OCI-LY1 (cell line): ENCODE data around the gene GAD1.

Experiments used
- H2AFZ ChIP-seq: fragments of 200-600 bp; sonication (generic), shearing (Covaris generic); 2 replicates; pipeline ENCODE4 v1.6.0; 2014; ENCODE audit warnings: antibody characterized with exemption, mild to moderate bottlenecking, low read length
- H3F3A ChIP-seq: fragments of 200-600 bp; sonication (generic), shearing (Covaris generic); 2 replicates; pipeline ENCODE4 v1.6.0; 2014; ENCODE audit warnings: mild to moderate bottlenecking, antibody characterized with exemption, low read length, moderate library complexity; ENCODE audit not compliant: insufficient read depth
- H3K27ac ChIP-seq: fragments of 200-600 bp; sonication (generic); 2 replicates; pipeline ENCODE4 v1.5.1; 2014; ENCODE audit warnings: low read length, mixed run types, mild to moderate bottlenecking, low read depth; ENCODE audit not compliant: poor library complexity, severe bottlenecking
- H3K27me3 ChIP-seq: fragments of 200-600 bp; sonication (generic); 2 replicates; pipeline ENCODE4 v1.6.0; 2014; ENCODE audit warnings: antibody characterized with exemption, mild to moderate bottlenecking, low read length, moderate library complexity; ENCODE audit not compliant: insufficient read depth
- H3K36me3 ChIP-seq: fragments of 200-600 bp; sonication (generic); 2 replicates; pipeline ENCODE4 v1.6.1; 2014; ENCODE audit warnings: mild to moderate bottlenecking, antibody characterized with exemption, low read length, moderate library complexity, mixed read lengths; ENCODE audit not compliant: insufficient read depth
- H3K4me1 ChIP-seq: fragments of 200-600 bp; sonication (generic); 2 replicates; pipeline ENCODE4 v1.5.1; 2014; ENCODE audit warnings: mild to moderate bottlenecking, low read length, moderate library complexity; ENCODE audit not compliant: insufficient read depth, severe bottlenecking
- H3K4me2 ChIP-seq: fragments of 200-600 bp; sonication (generic), shearing (Covaris generic); 2 replicates; pipeline ENCODE4 v1.6.1; 2014; ENCODE audit warnings: low read length
- H3K4me3 ChIP-seq: fragments of 200-600 bp; sonication (generic); 2 replicates; pipeline ENCODE4 v1.5.1; 2014; ENCODE audit warnings: low read length, low read depth, mild to moderate bottlenecking, mixed read lengths; ENCODE audit not compliant: poor library complexity, severe bottlenecking
- H3K79me2 ChIP-seq: fragments of 200-600 bp; shearing (Covaris generic); 2 replicates; pipeline ENCODE4 v1.6.1; 2016; ENCODE audit warnings: mixed run types, low read length, mixed read lengths; ENCODE audit not compliant: insufficient read depth
- H3K9ac ChIP-seq: fragments of 200-600 bp; sonication (generic), shearing (Covaris generic); 2 replicates; pipeline ENCODE4 v1.6.1; 2014; ENCODE audit warnings: mild to moderate bottlenecking, low read length, mixed read lengths
- H3K9me2 ChIP-seq: fragments of 200-600 bp; sonication (generic), shearing (Covaris generic); 2 replicates; pipeline ENCODE4 v1.6.1; 2014; ENCODE audit warnings: low read depth, mild to moderate bottlenecking, low read length, mixed read lengths
- H3K9me3 ChIP-seq: fragments of 200-600 bp; shearing (Covaris generic); 2 replicates; pipeline ENCODE4 v1.6.1; 2014; ENCODE audit warnings: low read length, mixed read lengths
- H4K20me1 ChIP-seq: fragments of 200-600 bp; sonication (generic), shearing (Covaris generic); 2 replicates; pipeline ENCODE4 v1.6.0; 2016; ENCODE audit warnings: mild to moderate bottlenecking, low read length; ENCODE audit not compliant: insufficient read depth
- EZH2 ChIP-seq: fragments of 200-600 bp; sonication (generic), shearing (Covaris generic); IDR thresholded peaks from 2 replicates; pipeline ENCODE4 v1.8.0; 2017; ENCODE audit warnings: borderline replicate concordance, mixed run types, mild to moderate bottlenecking, antibody characterized with exemption, low read length, moderate library complexity, mixed read lengths
- TF ChIP-seq, protein P1 (sequence below): fragments of 200-600 bp; sonication (generic), shearing (Covaris generic); IDR thresholded peaks from 2 replicates; pipeline ENCODE4 v1.5.1; 2017; ENCODE audit warnings: mild to moderate bottlenecking, antibody characterized with exemption, low read length, moderate library complexity, mixed read lengths

GAD1 gene

DNA sequence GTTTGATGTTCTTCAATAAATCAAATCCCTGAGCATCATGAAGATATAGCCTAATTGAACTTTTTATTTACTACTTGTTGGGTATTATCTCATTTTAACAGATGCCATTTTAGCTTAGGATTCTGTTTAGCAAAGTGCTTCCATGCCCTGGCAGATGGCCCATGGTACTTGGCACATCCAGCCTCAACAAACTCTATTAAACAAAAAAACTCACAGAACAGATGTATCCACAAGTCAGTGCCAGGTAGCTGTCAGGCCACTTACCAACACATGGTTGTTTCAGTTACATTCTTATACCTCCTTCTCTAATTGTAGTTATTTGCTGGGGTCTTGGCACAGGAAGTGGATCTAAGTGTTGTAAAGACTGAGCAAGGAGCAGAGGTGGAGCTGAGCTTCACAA, 29.6 kb downstream of the GAD1 start:
- Histone ChIP-seq H3K27me3 (no peaks in the 10 kb centered on the region), H4K20me1 (no peaks in the 10 kb centered on the region), H3K79me2 (no peaks in the 10 kb centered on the region), H3K36me3 (no peaks in the 10 kb centered on the region), H3K4me3 (no peak overlapping the region), H3K9ac (no peak overlapping the region), H3K9me3 (no peaks in the 10 kb centered on the region), H3K27ac (no peak overlapping the region), H3K9me2 (no peaks in the 10 kb centered on the region), H3K4me1 (no peaks in the 10 kb centered on the region), H3F3A (no peaks in the 10 kb centered on the region), H3K4me2 (no peak overlapping the region), H2AFZ (no peak overlapping the region)
- TF ChIP-seq, protein P1, sequence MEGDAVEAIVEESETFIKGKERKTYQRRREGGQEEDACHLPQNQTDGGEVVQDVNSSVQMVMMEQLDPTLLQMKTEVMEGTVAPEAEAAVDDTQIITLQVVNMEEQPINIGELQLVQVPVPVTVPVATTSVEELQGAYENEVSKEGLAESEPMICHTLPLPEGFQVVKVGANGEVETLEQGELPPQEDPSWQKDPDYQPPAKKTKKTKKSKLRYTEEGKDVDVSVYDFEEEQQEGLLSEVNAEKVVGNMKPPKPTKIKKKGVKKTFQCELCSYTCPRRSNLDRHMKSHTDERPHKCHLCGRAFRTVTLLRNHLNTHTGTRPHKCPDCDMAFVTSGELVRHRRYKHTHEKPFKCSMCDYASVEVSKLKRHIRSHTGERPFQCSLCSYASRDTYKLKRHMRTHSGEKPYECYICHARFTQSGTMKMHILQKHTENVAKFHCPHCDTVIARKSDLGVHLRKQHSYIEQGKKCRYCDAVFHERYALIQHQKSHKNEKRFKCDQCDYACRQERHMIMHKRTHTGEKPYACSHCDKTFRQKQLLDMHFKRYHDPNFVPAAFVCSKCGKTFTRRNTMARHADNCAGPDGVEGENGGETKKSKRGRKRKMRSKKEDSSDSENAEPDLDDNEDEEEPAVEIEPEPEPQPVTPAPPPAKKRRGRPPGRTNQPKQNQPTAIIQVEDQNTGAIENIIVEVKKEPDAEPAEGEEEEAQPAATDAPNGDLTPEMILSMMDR: no peak
- TF ChIP-seq EZH2: no peak

DNA sequence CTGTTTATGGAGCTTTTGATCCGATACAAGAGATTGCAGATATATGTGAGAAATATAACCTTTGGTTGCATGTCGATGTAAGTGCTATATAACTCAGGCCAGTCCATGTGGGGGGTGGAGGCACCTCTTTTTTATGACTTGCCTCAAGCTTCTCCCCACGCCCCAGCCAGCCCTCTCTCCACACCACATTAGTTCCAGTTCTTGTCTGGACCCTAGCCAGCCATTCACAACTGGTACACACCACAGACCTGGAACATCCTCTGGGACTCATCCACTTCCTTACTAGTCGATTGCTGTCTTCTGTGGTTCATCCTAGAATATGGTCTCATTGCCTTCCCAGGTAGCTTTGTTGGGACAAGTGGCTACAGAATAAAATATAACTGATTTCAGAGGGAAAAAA, 31.0 kb downstream of the GAD1 start:
- TF ChIP-seq EZH2: no peak
- TF ChIP-seq, protein P1: no peak
- H3K36me3 ChIP-seq: no peaks in the 10 kb centered on the region
- no peaks in the 10 kb centered on the region for H3K79me2 ChIP-seq
- no peaks in the 10 kb centered on the region for H3F3A ChIP-seq
- H4K20me1 ChIP-seq: no peaks in the 10 kb centered on the region
- H3K4me2 ChIP-seq: no peak overlapping the region
- H3K4me3 ChIP-seq: no peak overlapping the region
- H2AFZ ChIP-seq: no peak overlapping the region
- no peak overlapping the region for H3K9ac ChIP-seq
- no peaks in the 10 kb centered on the region for H3K4me1 ChIP-seq
- no peaks in the 10 kb centered on the region for H3K9me2 ChIP-seq
- no peaks in the 10 kb centered on the region for H3K27me3 ChIP-seq
- no peaks in the 10 kb centered on the region for H3K9me3 ChIP-seq
- H3K27ac ChIP-seq: no peak overlapping the region

DNA sequence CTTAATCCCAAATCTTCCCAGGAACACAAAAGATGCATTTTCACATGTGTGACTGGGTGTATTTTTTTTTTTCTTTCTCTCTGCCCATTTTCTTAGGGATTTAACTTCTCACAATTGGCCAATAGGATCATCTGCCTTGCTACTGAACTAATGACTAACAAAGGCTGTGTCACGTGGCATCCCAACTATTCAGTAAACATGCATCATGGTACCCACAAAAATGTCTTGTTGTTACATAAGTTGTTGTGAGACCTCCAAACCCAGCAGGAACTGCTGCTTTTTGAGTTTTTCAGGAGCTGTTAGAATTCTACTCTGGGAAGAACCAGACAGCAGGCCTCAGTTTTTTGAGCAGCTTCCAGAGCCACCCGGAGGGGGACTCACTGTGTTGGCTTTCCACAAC, 31.9 kb downstream of the GAD1 start:
- H3K79me2 ChIP-seq: no peaks in the 10 kb centered on the region
- H4K20me1 ChIP-seq: no peaks in the 10 kb centered on the region
- no peak overlapping the region for H3K9ac ChIP-seq
- H3K36me3 ChIP-seq: no peaks in the 10 kb centered on the region
- no peak overlapping the region for H3K27ac ChIP-seq
- no peaks in the 10 kb centered on the region for H3K27me3 ChIP-seq
- no peaks in the 10 kb centered on the region for H3K9me2 ChIP-seq
- H3K4me1 ChIP-seq: no peaks in the 10 kb centered on the region
- H3K9me3 ChIP-seq: no peaks in the 10 kb centered on the region
- H2AFZ ChIP-seq: no peak overlapping the region
- no peak for TF ChIP-seq EZH2
- TF ChIP-seq, protein P1: no peak
- no peaks in the 10 kb centered on the region for H3F3A ChIP-seq
- no peak overlapping the region for H3K4me2 ChIP-seq
- H3K4me3 ChIP-seq: no peak overlapping the region
